GM23338 (cell line): Measurements from ENCODE around the gene RSU1. TPM values are rescaled to one million over a fixed set of nuclear protein-coding genes. Genes with fewer than 3 reads are reported as not detected.

ENCODE experiments used
- ATAC-seq: fragments of 200-7000 bp; cut with Tn5 transposase; 3 replicates; pipeline ENCODE4 v1.9.1; 2020
- DNase-seq: peaks from one replicate; pipeline ENCODE4 v3.0.0-alpha.2; 2015; ENCODE audit warnings: low spot score
- H2AFZ ChIP-seq: fragments of 200-600 bp; sonication (generic); 2 replicates; pipeline ENCODE4 v1.8.0; 2016; ENCODE audit warnings: antibody characterized with exemption, mild to moderate bottlenecking, moderate library complexity
- H3F3A ChIP-seq: fragments of 200-600 bp; sonication (generic); replicated peaks from 2 replicates; pipeline ENCODE4 v1.8.0; 2017; ENCODE audit warnings: antibody characterized with exemption, mixed run types, low read depth
- H3K27ac ChIP-seq: fragments of 200-600 bp; sonication (generic); 2 replicates; pipeline ENCODE4 v1.6.1; 2016; ENCODE audit warnings: low read depth
- H3K27me3 ChIP-seq: fragments of 200-600 bp; sonication (generic); 2 replicates; pipeline ENCODE4 v1.8.0; 2016; ENCODE audit warnings: mild to moderate bottlenecking, mixed run types, moderate library complexity; ENCODE audit not compliant: insufficient read depth
- H3K36me3 ChIP-seq: fragments of 200-600 bp; sonication (generic); 2 replicates; pipeline ENCODE4 v1.8.0; 2016; ENCODE audit warnings: mild to moderate bottlenecking; ENCODE audit not compliant: insufficient read depth
- H3K4me1 ChIP-seq: fragments of 200-600 bp; sonication (generic); 2 replicates; pipeline ENCODE4 v1.8.0; 2016; ENCODE audit warnings: mild to moderate bottlenecking, moderate library complexity; ENCODE audit not compliant: insufficient read depth
- H3K4me2 ChIP-seq: fragments of 200-600 bp; sonication (generic); 2 replicates; pipeline ENCODE4 v1.7.1; 2017; ENCODE audit warnings: mixed run types
- H3K4me3 ChIP-seq: fragments of 200-600 bp; sonication (generic); 2 replicates; pipeline ENCODE4 v1.6.1; 2016; ENCODE audit warnings: mixed run types
- H3K79me2 ChIP-seq: fragments of 200-600 bp; sonication (generic); replicated peaks from 2 replicates; pipeline ENCODE4 v1.8.0; 2017; ENCODE audit warnings: mild to moderate bottlenecking; ENCODE audit not compliant: insufficient read depth
- H3K9me2 ChIP-seq: fragments of 200-600 bp; sonication (generic); 2 replicates; pipeline ENCODE4 v1.8.0; 2017; ENCODE audit not compliant: insufficient read depth
- H4K20me1 ChIP-seq: fragments of 200-600 bp; sonication (generic); replicated peaks from 2 replicates; pipeline ENCODE4 v1.8.0; 2017; ENCODE audit warnings: mild to moderate bottlenecking; ENCODE audit not compliant: insufficient read depth
- H3K27ac Mint-ChIP-seq: 2 replicates; pipeline ENCODE4 v1.8.0; 2020; ENCODE audit warnings: inconsistent platforms, mild to moderate bottlenecking, moderate library complexity, mixed read lengths
- H3K27me3 Mint-ChIP-seq: 3 replicates; pipeline ENCODE4 v1.8.0; 2022; ENCODE audit warnings: low read depth, mild to moderate bottlenecking, moderate library complexity, mixed read lengths, inconsistent platforms; ENCODE audit not compliant: insufficient read depth, poor library complexity
- H3K36me3 Mint-ChIP-seq: 3 replicates; pipeline ENCODE4 v1.8.0; 2021; ENCODE audit warnings: low read depth, mild to moderate bottlenecking, inconsistent platforms, moderate library complexity, mixed read lengths
- H3K4me1 Mint-ChIP-seq: 3 replicates; pipeline ENCODE4 v1.8.0; 2020; ENCODE audit warnings: mild to moderate bottlenecking, inconsistent platforms, mixed read lengths
- H3K4me3 Mint-ChIP-seq: 3 replicates; pipeline ENCODE4 v1.8.0; 2021; ENCODE audit warnings: moderate library complexity, mild to moderate bottlenecking, inconsistent platforms, mixed read lengths
- H3K9me3 Mint-ChIP-seq: 3 replicates; pipeline ENCODE4 v1.8.0; 2020; ENCODE audit warnings: moderate library complexity, mild to moderate bottlenecking, inconsistent platforms, mixed read lengths
- CREB1 ChIP-seq: fragments of 250-450 bp; sonication (Bioruptor Pico); IDR thresholded peaks from 2 replicates; pipeline ENCODE4 v1.5.0; 2020; ENCODE audit warnings: low read depth, mild to moderate bottlenecking, moderate library complexity
- EZH2 ChIP-seq: fragments of 200-600 bp; sonication (generic); IDR thresholded peaks from one replicate; pipeline ENCODE4 v1.8.0; 2017; ENCODE audit warnings: antibody characterized with exemption, mild to moderate bottlenecking, low read depth; ENCODE audit not compliant: unreplicated experiment
- EZH2phosphoT487 ChIP-seq: fragments of 200-600 bp; sonication (generic); IDR thresholded peaks from one replicate; pipeline ENCODE4 v1.8.1; 2018; ENCODE audit warnings: antibody characterized with exemption; ENCODE audit not compliant: unreplicated experiment
- JUNB ChIP-seq: IDR thresholded peaks from one replicate; pipeline ENCODE4 v1.6.1; 2016; ENCODE audit warnings: antibody characterized with exemption; ENCODE audit not compliant: unreplicated experiment
- NANOG ChIP-seq: IDR thresholded peaks from 2 replicates; pipeline ENCODE4 v1.6.1; 2016; ENCODE audit warnings: antibody characterized with exemption, borderline replicate concordance
- STAT1 ChIP-seq: IDR thresholded peaks from one replicate; pipeline ENCODE4 v1.6.1; 2016; ENCODE audit warnings: antibody characterized with exemption; ENCODE audit not compliant: unreplicated experiment
- ZNF114 ChIP-seq: fragments of 250-450 bp; sonication (Bioruptor Pico); IDR thresholded peaks from 2 replicates; pipeline ENCODE4 v1.5.0; 2020; ENCODE audit warnings: mild to moderate bottlenecking, moderate library complexity
- ZNF331 ChIP-seq: fragments of 250-450 bp; sonication (Bioruptor Pico); IDR thresholded peaks from 2 replicates; pipeline ENCODE4 v1.5.0; 2020; ENCODE audit warnings: low read depth, mild to moderate bottlenecking, moderate library complexity
- polyA plus RNA-seq: library from polyadenylated mRNA; unstranded; fragments of >200 nt; fragmentation: Nextera tagmentation; extraction: Ambion mirVana; gene quantifications from 2 replicates; pipeline ENCODE4 v1.2.1, GENCODE V29; 2016
- total RNA-seq: library from RNA; depleted of rRNA; stranded (reverse); fragments of >200 nt; shearing (Covaris generic); gene quantifications from 2 replicates; pipeline ENCODE4 v1.2.3, GENCODE V29; 2014
- TF ChIP-seq, protein P1 (sequence below), 2 experiments: fragments of 200-600 bp in 1 of 2; sonication (generic) in 1 of 2; conservative IDR thresholded peaks; 2 replicates each; pipeline versions ENCODE4 v1.5.1 to v1.6.1; 2016 to 2017; ENCODE audit warnings: antibody characterized with exemption in 2 of 2, low read depth in 2 of 2, mild to moderate bottlenecking in 2 of 2, moderate library complexity in 1 of 2
- TF ChIP-seq, protein P2 (sequence below): IDR thresholded peaks from one replicate; pipeline ENCODE4 v1.6.1; 2018; ENCODE audit warnings: antibody characterized with exemption; ENCODE audit not compliant: unreplicated experiment

Gene RSU1
- total and polyA plus RNA-seq, 2 experiments from 2014 or later = 62.7 to 96.2 TPM

DNA sequence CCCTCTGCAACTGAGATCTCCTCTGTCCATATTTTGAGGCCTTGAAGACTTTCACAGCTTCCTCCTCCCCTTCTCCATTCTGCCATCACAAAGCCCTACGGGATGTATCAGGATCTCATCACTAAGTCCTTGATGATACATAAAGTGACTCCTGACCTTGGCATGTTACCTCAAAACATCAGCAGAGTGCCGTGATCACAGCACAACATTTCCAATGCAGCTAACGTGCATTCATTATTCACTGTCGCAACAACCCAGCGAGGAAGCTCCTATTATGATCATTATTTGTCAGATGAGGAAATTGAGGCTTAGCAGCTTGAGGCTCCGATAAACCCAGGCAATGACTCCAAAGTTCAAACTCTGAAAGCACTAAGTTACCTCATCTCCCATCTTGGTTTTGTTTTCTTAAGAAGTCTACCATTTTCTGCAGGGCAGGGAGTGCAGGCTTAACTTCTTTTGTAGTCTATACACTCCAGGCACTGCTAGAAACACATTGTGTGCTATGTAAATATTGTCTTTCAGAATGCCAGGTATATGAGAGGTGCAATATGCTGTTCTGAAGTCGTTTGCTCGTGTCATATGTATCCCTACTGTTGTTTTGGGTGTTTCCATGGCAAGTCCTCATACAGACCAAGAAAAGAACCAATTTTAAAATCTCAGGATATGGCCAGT, 215.0 kb downstream of the RSU1 start:
- no peak overlapping the region for H3K4me3 Mint-ChIP-seq
- no peaks in the 10 kb centered on the region for H3F3A ChIP-seq
- no peak overlapping the region for H3K4me3 ChIP-seq
- DNase-seq (no peak), ATAC-seq (no peak)
- H3K79me2 ChIP-seq = no peaks in the 10 kb centered on the region
- H3K27me3 ChIP-seq = no peaks in the 10 kb centered on the region
- no peaks in the 10 kb centered on the region for H3K9me2 ChIP-seq
- TF ChIP-seq ZNF114 (CRISPR knock-in tag) (no peak), EZH2 (no peak), NANOG (no peak), STAT1 (no peak), CREB1 (CRISPR knock-in tag) (no peak), JUNB (no peak)
- TF ChIP-seq, protein P1, sequence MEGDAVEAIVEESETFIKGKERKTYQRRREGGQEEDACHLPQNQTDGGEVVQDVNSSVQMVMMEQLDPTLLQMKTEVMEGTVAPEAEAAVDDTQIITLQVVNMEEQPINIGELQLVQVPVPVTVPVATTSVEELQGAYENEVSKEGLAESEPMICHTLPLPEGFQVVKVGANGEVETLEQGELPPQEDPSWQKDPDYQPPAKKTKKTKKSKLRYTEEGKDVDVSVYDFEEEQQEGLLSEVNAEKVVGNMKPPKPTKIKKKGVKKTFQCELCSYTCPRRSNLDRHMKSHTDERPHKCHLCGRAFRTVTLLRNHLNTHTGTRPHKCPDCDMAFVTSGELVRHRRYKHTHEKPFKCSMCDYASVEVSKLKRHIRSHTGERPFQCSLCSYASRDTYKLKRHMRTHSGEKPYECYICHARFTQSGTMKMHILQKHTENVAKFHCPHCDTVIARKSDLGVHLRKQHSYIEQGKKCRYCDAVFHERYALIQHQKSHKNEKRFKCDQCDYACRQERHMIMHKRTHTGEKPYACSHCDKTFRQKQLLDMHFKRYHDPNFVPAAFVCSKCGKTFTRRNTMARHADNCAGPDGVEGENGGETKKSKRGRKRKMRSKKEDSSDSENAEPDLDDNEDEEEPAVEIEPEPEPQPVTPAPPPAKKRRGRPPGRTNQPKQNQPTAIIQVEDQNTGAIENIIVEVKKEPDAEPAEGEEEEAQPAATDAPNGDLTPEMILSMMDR (conservative IDR thresholded peaks at IDR 0.05; ENCODE audit: low read depth in 2 of 2) = no peak
- peaks cover 5% of the 10 kb centered on the region; the same call in 1 of the 3 replicates for H3K4me1 Mint-ChIP-seq
- no peaks in the 10 kb centered on the region for H3K9me3 Mint-ChIP-seq
- H3K36me3 Mint-ChIP-seq = no peaks in the 10 kb centered on the region
- no peak overlapping the region for H2AFZ ChIP-seq
- no peak overlapping the region for H3K27ac ChIP-seq
- H3K36me3 ChIP-seq = no peaks in the 10 kb centered on the region
- no peak overlapping the region for H3K4me2 ChIP-seq
- H4K20me1 ChIP-seq = no peaks in the 10 kb centered on the region
- peaks cover 5% of the 10 kb centered on the region for H3K27me3 Mint-ChIP-seq
- H3K27ac Mint-ChIP-seq = no peak overlapping the region
- H3K4me1 ChIP-seq = no peaks in the 10 kb centered on the region

GRCh38 chr10:16599662-16600061, 217.6 kb downstream of the RSU1 start:
- H3K27ac ChIP-seq = no peak overlapping the region
- Mint-ChIP-seq H3K4me3 (no peak overlapping the region), H3K27ac (no peak overlapping the region), H3K27me3 (peaks cover 9% of the 10 kb centered on the region), H3K9me3 (no peaks in the 10 kb centered on the region), H3K36me3 (no peaks in the 10 kb centered on the region), H3K4me1 (peaks cover 10% of the 10 kb centered on the region; the same call in 2 of the 3 replicates)
- no peaks in the 10 kb centered on the region for H3K27me3 ChIP-seq
- ATAC-seq (no peak), DNase-seq (no peak)
- H3K36me3 ChIP-seq = no peaks in the 10 kb centered on the region
- H3K9me2 ChIP-seq = no peaks in the 10 kb centered on the region
- no peaks in the 10 kb centered on the region for H3F3A ChIP-seq
- H3K79me2 ChIP-seq = no peaks in the 10 kb centered on the region
- H3K4me1 ChIP-seq = peaks cover 4% of the 10 kb centered on the region; the same call in 1 of the 2 replicates
- H2AFZ ChIP-seq = no peak overlapping the region
- H3K4me2 ChIP-seq = no peak overlapping the region
- H3K4me3 ChIP-seq = no peak overlapping the region
- no peaks in the 10 kb centered on the region for H4K20me1 ChIP-seq
- TF ChIP-seq, protein P1 (conservative IDR thresholded peaks at IDR 0.05; ENCODE audit: low read depth in 2 of 2) = no peak
- TF ChIP-seq EZH2 (no peak), JUNB (no peak), EZH2phosphoT487 (no peak), STAT1 (no peak), NANOG (no peak), CREB1 (CRISPR knock-in tag) (no peak), ZNF331 (CRISPR knock-in tag) (no peak)
- TF ChIP-seq, protein P2, sequence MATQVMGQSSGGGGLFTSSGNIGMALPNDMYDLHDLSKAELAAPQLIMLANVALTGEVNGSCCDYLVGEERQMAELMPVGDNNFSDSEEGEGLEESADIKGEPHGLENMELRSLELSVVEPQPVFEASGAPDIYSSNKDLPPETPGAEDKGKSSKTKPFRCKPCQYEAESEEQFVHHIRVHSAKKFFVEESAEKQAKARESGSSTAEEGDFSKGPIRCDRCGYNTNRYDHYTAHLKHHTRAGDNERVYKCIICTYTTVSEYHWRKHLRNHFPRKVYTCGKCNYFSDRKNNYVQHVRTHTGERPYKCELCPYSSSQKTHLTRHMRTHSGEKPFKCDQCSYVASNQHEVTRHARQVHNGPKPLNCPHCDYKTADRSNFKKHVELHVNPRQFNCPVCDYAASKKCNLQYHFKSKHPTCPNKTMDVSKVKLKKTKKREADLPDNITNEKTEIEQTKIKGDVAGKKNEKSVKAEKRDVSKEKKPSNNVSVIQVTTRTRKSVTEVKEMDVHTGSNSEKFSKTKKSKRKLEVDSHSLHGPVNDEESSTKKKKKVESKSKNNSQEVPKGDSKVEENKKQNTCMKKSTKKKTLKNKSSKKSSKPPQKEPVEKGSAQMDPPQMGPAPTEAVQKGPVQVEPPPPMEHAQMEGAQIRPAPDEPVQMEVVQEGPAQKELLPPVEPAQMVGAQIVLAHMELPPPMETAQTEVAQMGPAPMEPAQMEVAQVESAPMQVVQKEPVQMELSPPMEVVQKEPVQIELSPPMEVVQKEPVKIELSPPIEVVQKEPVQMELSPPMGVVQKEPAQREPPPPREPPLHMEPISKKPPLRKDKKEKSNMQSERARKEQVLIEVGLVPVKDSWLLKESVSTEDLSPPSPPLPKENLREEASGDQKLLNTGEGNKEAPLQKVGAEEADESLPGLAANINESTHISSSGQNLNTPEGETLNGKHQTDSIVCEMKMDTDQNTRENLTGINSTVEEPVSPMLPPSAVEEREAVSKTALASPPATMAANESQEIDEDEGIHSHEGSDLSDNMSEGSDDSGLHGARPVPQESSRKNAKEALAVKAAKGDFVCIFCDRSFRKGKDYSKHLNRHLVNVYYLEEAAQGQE = no peak
